ENCODE results near the gene NPLOC4.

DNA sequence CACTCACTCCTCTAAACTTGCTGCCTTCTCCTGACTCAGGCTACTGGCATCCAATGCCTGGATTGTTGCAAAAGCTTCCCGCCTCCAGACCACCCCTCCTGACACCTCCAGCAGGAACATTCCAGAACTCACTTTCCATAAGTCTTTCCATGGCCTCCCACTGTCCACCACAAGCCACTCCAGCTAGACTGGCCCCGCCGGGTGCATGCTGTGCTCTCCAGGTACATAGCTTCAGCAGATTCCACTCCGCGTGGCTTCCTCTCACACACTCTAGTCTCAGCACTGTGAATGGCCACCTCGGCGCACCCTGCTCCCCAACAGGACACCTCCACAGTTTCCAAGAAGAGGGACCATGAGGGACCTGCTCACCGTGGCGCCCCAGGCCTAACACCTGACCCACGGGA, 58.9 kb downstream of the NPLOC4 start:
- TF ChIP-seq, protein P1, sequence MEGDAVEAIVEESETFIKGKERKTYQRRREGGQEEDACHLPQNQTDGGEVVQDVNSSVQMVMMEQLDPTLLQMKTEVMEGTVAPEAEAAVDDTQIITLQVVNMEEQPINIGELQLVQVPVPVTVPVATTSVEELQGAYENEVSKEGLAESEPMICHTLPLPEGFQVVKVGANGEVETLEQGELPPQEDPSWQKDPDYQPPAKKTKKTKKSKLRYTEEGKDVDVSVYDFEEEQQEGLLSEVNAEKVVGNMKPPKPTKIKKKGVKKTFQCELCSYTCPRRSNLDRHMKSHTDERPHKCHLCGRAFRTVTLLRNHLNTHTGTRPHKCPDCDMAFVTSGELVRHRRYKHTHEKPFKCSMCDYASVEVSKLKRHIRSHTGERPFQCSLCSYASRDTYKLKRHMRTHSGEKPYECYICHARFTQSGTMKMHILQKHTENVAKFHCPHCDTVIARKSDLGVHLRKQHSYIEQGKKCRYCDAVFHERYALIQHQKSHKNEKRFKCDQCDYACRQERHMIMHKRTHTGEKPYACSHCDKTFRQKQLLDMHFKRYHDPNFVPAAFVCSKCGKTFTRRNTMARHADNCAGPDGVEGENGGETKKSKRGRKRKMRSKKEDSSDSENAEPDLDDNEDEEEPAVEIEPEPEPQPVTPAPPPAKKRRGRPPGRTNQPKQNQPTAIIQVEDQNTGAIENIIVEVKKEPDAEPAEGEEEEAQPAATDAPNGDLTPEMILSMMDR (IDR thresholded peaks at IDR 0.05; ENCODE audit: low read depth, low read length, missing input control): no peak
- TF ChIP-seq RAD21 (IDR thresholded peaks at IDR 0.05): no peak
- TF ChIP-seq TAF1 (conservative IDR thresholded peaks at IDR 0.05): no peak
- TF ChIP-seq, protein P2, sequence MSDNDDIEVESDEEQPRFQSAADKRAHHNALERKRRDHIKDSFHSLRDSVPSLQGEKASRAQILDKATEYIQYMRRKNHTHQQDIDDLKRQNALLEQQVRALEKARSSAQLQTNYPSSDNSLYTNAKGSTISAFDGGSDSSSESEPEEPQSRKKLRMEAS (IDR thresholded peaks at IDR 0.05): no peak
- no peak for TF ChIP-seq HNF4A (conservative IDR thresholded peaks at IDR 0.05)
- no peak for TF ChIP-seq YY1 (IDR thresholded peaks at IDR 0.05)
- no peak for TF ChIP-seq GABPA (IDR thresholded peaks at IDR 0.05 in 1 of 2, conservative IDR thresholded peaks at IDR 0.05 in 1 of 2)
